Kidney (tissue), 14 donors: ENCODE data around the gene NKAIN1. TPM values are rescaled to one million over a fixed set of nuclear protein-coding genes. Genes with fewer than 3 reads are reported as not detected.

ENCODE experiments used
- DNase-seq, 5 donors: peaks; one replicate each; pipeline ENCODE4 v3.0.0-alpha.2; 2013 to 2020
- FAIRE-seq: peaks from 2 replicates; lab custom pipeline; 2012; peaks lifted over from hg19 to GRCh38; lab: Jason Lieb, UNC
- H3K27ac ChIP-seq, 2 donors: one replicate each; pipeline ENCODE4 v1.7.0; 2013; ENCODE audit warnings: low read depth in 2 of 2, low read length in 2 of 2, inconsistent platforms in 1 of 2
- H3K27me3 ChIP-seq: one replicate; pipeline ENCODE4 v1.7.1; 2013; ENCODE audit warnings: low read length, inconsistent platforms; ENCODE audit not compliant: control insufficient read depth, insufficient read depth
- H3K36me3 ChIP-seq, 3 donors: one replicate each; pipeline versions ENCODE4 v1.7.0 to v1.7.1; 2013; ENCODE audit warnings: low read length in 3 of 3, control low read depth in 1 of 3, inconsistent platforms in 1 of 3; ENCODE audit not compliant: insufficient read depth in 3 of 3, control insufficient read depth in 2 of 3
- H3K4me1 ChIP-seq, 3 donors: one replicate each; pipeline versions ENCODE4 v1.7.0 to v1.7.1; 2013; ENCODE audit warnings: low read length in 3 of 3, inconsistent platforms in 1 of 3, low read depth in 1 of 3; ENCODE audit not compliant: control insufficient read depth in 2 of 3, insufficient read depth in 2 of 3
- H3K4me3 ChIP-seq, 3 donors: one replicate each; pipeline versions ENCODE4 v1.7.0 to v1.8.1; 2013; ENCODE audit warnings: low read length in 3 of 3, control low read depth in 1 of 3, inconsistent platforms in 1 of 3
- H3K9ac ChIP-seq, 3 donors: one replicate each; pipeline versions ENCODE4 v1.7.0 to v1.7.1; 2013; ENCODE audit warnings: low read length in 3 of 3, control low read depth in 1 of 3, inconsistent platforms in 1 of 3
- H3K9me3 ChIP-seq, 3 donors: one replicate each; pipeline versions ENCODE4 v1.7.0 to v1.7.1; 2013; ENCODE audit warnings: low read length in 3 of 3, control low read depth in 1 of 3, inconsistent platforms in 1 of 3; ENCODE audit not compliant: control insufficient read depth in 2 of 3, insufficient read depth in 1 of 3
- intact Hi-C: fragments of 100-400 bp; cut with DNase I; formaldehyde crosslinking; loops from one replicate; pipeline ENCODE4 v1.11.1; 2022
- polyA plus RNA-seq: library from polyadenylated mRNA; stranded (reverse); fragments of 350-450 nt; fragmentation: Illumina TruSeq; extraction: RNeasy Lipid Tissue Mini Kit (QIAGEN cat#74804); gene quantifications from one replicate; pipeline ENCODE4 v1.2.3, GENCODE V29; 2014; ENCODE audit warnings: low read depth, low replicate concordance; ENCODE audit not compliant: insufficient read depth
- total RNA-seq: library from RNA; stranded (reverse); fragmentation: NEBNext Ultra II Directional; extraction: Animal tissue kit (Norgen Biotek cat#: 25700); gene quantifications from one replicate; pipeline ENCODE4 v1.2.1, GENCODE V29; 2021
- TF ChIP-seq, protein P1 (sequence below): IDR thresholded peaks from 3 replicates; pipeline ENCODE4 v1.5.1; 2012; ENCODE audit warnings: mild to moderate bottlenecking, moderate library complexity, borderline replicate concordance; ENCODE audit not compliant: insufficient read depth; ENCODE audit errors: extremely low read depth
- donor health status: control.
- donor health status: control.
- donor health status: control.
- donor health status: control.
- donor health status: control.
- donor health status: DM: yes; HTN: yes; CAD: no.
- donor health status: Normal renal cell carcinoma (clear cell type).

Gene NKAIN1
- total and polyA plus RNA-seq, 2 donors from 2014 or later: 0.19 to 0.34 TPM

DNA sequence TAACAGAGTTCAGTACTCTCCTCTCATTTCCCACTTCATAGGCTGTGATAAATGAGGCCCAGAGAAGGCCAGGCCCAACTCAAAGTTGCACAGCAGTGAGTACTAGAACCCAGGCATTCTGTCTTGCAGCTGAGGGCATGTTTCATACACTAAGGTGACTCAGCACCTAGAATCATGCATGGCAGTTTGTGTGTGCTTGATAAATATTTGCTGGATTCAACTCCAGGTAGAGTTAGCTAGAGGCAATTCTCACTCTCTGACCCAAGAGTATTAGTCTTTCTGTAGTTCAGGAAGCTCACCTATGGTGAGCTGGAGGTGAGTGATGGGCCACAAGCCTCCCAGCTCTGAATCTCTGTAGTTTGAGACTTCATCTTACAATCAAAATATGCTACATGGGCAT lies 10.7 kb downstream of the NKAIN1 start:
- DNase-seq (no peak), FAIRE-seq (no peak)
- no peaks in the 10 kb centered on the region for H3K9me3 ChIP-seq
- H3K9ac ChIP-seq: no peak overlapping the region
- TF ChIP-seq, protein P1, sequence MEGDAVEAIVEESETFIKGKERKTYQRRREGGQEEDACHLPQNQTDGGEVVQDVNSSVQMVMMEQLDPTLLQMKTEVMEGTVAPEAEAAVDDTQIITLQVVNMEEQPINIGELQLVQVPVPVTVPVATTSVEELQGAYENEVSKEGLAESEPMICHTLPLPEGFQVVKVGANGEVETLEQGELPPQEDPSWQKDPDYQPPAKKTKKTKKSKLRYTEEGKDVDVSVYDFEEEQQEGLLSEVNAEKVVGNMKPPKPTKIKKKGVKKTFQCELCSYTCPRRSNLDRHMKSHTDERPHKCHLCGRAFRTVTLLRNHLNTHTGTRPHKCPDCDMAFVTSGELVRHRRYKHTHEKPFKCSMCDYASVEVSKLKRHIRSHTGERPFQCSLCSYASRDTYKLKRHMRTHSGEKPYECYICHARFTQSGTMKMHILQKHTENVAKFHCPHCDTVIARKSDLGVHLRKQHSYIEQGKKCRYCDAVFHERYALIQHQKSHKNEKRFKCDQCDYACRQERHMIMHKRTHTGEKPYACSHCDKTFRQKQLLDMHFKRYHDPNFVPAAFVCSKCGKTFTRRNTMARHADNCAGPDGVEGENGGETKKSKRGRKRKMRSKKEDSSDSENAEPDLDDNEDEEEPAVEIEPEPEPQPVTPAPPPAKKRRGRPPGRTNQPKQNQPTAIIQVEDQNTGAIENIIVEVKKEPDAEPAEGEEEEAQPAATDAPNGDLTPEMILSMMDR: no peak
- no peaks in the 10 kb centered on the region for H3K27me3 ChIP-seq
- no peaks in the 10 kb centered on the region for H3K36me3 ChIP-seq
- no peak overlapping the region for H3K4me3 ChIP-seq
- intact Hi-C loops: no loop called here
- H3K27ac ChIP-seq: no peak overlapping the region
- no peaks in the 10 kb centered on the region for H3K4me1 ChIP-seq

DNA sequence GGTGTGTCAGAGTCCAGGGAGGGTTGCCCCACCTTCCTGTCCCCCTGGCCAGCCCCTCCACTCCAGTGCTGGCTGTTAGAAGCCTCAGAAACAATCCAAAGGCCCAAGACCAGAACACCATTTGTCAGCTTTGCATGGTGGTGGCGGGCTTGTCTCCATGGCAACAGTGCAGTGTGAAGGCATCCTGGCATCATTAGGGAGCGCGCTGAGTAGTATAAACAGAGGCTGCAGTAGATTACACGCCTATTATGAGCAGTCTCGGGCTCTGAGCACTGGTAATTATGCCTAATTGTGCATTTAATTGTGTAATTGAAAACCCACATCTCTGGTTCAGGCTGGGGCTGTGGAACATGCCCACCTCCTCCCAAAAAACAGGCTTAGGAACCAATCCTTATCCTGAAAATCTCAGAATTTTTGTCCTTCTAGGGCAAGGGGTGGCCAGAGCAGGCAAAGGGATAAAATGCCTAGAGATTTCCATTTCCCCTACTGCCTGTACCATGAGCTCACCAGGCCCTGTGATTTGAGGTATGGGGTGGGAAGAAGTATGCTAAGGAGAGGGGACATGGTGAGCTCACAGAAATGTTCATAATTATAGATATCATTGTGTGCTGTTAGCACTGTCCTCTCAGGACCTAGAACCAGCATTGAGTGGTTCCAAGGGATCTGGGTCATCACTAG lies 11.7 kb downstream of the NKAIN1 start:
- Histone ChIP-seq H3K27ac (no peak overlapping the region), H3K9me3 (no peaks in the 10 kb centered on the region), H3K4me1 (no peaks in the 10 kb centered on the region), H3K4me3 (no peak overlapping the region), H3K36me3 (no peaks in the 10 kb centered on the region), H3K9ac (no peak overlapping the region), H3K27me3 (no peaks in the 10 kb centered on the region)
- FAIRE-seq (no peak), DNase-seq (peak in 4 of 5 donors; percentile 64 to 77 (median 70))
- intact Hi-C loops: no loop called here
- TF ChIP-seq, protein P1: no peak

DNA sequence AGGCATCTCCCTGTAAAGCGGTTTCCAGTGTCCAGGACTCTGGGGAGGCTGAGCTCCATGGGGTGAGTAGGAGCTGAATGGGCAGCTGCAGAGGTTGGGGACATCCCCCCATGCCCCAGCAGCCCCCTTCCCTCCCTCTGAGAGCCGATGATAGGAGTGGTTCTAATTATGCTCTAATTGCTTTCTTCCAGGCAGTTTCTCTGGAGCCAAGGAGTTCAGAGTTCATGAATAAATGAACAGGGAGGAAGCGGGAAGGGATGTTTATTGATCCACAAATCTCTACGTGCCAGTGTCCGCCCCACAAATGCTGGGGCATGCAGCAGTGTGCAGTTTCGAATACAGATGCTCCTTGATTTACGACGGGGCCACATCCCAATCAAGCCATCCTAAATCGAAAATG lies 15.6 kb downstream of the NKAIN1 start:
- H3K27ac ChIP-seq: no peak overlapping the region
- H3K4me1 ChIP-seq: no peaks in the 10 kb centered on the region
- no peaks in the 10 kb centered on the region for H3K9me3 ChIP-seq
- TF ChIP-seq, protein P1: no peak
- H3K9ac ChIP-seq: no peak overlapping the region
- no peaks in the 10 kb centered on the region for H3K27me3 ChIP-seq
- FAIRE-seq (no peak), DNase-seq (no peak)
- intact Hi-C loops: no loop called here
- no peaks in the 10 kb centered on the region for H3K36me3 ChIP-seq
- H3K4me3 ChIP-seq: no peak overlapping the region
